ENCODE measurements around the gene AHRR. TPM values are rescaled to one million over a fixed set of nuclear protein-coding genes. Genes with fewer than 3 reads are reported as not detected.

AHRR gene
- total RNA-seq, 1 experiment from 2014 or later = 5.2 TPM

DNA sequence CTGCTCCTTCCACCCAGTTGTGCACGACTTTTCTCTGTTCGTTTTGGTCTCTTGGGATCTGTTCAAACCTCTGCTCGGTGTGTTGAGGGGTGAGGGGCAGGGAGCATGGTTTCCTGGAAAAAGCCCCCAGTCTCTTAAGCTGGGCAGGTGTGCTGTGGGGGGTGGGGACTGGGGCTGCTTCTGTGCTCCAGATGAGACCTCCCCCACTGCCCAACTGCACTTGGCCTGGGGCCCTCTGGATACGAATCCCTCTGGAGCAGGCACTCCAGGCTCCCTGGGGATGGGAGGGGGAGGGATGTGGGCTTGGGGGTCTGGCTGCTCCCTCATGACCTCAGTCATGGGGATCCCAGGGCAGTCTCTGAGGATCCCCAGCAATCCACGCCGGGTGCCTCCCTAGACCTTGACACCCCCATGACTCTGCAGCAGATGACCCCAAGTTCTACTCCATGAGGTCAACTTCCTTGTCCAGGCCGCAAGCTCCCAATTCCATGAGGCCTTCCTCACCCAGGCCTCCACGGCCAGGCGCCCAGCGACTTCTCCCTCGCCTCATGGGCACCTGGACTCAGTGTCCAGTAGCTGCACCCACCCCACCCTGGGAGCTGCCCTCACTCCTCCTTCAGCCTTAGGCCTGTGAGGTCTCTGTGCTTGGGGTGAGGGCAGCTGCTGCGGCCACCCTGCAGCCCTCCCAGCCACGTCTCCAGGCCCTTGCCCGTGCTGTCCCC, 5.9 kb upstream of the AHRR start:
- in situ Hi-C loops (cut with HindIII; ENCODE audit: low pct_unique_long_range_greater_than_20kb, low sequenced_read_pairs) = no loop called here

DNA sequence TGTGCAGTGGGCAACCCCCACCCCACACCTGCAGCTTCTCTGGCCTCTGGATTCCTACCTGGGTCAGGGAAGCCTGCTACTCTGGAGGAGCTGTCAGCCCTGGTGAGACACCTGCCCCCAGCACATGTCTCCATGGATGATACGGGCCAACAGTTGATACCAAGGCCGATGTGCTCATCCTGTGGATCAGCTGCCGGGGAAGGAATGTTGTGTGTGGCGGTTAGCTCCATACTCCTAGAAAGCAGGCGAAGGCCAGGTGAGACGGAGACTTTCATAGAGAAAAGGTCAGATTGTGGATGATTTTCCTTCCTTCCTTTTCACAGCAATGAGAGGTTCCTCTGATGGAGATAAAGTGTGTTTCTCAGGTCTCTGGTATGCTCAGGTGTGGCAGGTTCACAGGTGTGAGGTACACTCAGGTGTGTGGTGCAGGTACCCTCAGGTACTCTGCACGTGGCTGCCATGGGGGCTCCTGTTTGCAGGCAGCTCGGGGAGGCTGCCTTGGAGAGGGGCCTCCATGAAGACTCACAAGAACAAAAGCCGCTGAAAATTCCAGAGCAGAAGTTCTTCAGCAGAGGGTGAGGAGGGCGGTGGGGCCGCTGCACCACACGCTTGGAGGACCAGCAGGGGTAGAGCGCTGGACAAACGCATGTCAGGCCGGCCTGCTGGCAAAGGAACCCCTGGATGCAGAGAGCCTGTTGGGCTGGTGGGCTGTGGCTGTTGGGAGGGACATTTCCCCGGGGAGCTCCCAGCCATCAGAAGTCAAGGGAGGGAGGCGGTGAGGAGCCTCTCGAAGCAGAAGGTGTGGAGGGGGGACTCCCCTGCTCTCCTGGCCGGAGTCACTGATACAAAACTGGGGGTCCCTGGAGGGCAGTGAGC, 5.1 kb upstream of the AHRR start:
- DNase-seq (ENCODE audit: low read depth) = no peak
- in situ Hi-C loops (cut with HindIII; ENCODE audit: low pct_unique_long_range_greater_than_20kb, low sequenced_read_pairs) = no loop called here

More for the DNA sequence above, 5.9 kb upstream of the AHRR start:
- no peak for DNase-seq (ENCODE audit: low read depth)

DNA sequence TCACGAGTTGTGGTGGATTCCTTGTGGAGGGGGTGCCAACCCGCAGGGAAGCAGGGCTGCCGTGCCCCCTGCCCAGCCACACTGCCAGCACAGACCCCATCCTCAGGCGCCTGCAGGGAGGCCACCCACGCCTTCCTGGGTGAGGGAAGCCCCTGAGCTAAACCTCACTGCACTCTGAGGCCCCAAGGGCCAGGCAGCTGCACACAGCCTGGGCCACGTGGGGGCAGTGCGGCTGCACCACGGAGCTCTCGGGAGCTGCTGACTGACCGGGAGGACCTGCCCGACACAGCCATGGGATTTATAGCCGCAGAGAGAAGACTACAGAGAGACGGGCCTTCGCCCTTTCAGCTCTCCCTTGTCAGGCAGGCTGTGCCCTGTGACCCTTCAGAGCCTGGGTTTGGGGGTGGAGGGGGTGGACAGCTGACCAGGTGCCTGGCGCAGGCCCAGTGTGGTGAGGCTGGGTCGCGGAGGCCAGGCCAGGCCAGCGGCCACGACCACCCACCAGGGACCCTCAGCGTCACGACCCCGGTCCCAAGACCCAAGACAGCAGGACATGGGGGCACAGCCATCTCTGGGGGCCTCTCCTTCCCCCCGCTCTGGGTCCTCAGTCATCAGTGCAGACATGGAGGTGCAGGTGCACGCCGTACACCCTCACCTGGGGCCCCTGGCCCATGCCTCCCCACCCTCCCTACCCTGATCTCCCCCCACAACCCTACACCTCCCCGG, 4.3 kb upstream of the AHRR start:
- in situ Hi-C loops (cut with HindIII; ENCODE audit: low pct_unique_long_range_greater_than_20kb, low sequenced_read_pairs) = no loop called here
- peak; percentile 40 for DNase-seq (ENCODE audit: low read depth)

DNA sequence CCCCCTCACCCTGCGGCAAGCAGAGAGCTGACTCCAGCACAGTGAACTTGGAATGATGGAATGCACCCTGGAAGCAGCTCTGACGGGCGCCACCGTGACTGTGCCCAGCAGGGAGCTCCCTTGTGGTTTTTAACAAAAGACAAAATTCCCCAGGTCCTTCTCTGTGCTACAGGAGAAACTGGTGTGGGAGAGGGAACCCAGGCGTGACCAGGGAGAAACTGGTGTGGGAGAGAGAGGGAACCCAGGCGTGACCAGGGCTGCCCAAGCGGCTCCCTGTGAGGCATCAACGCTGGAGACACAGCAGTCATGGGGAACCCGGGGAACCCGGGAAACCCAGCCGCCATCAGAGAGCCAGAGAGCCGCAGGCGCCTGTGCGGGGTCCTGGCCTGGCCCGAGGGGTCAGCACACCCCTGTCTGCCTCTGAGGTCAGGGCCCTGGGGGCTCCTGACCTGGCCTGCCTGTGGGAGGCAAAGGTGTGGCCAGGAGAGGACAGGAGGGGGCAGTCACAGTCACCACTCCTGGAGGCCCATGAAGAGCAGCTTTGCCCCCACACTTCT, 3.1 kb upstream of the AHRR start:
- in situ Hi-C loops (cut with HindIII; ENCODE audit: low pct_unique_long_range_greater_than_20kb, low sequenced_read_pairs) = no loop called here

GRCh38 chr5:318931-319601, 2.4 kb upstream of the AHRR start:
- in situ Hi-C loops (cut with HindIII; ENCODE audit: low pct_unique_long_range_greater_than_20kb, low sequenced_read_pairs) = no loop called here

More for the DNA sequence above, 3.1 kb upstream of the AHRR start:
- DNase-seq (ENCODE audit: low read depth) = peak; percentile 86

GRCh38 chr5:320524-321229, 837 bp upstream of the AHRR start:
- in situ Hi-C loops (cut with HindIII; ENCODE audit: low pct_unique_long_range_greater_than_20kb, low sequenced_read_pairs) = no loop called here
- no peak for DNase-seq (ENCODE audit: low read depth)

More at GRCh38 chr5:318931-319601, 2.4 kb upstream of the AHRR start:
- DNase-seq (ENCODE audit: low read depth) = no peak

- no peak for DNase-seq (ENCODE audit: low read depth)
- in situ Hi-C loops (cut with HindIII; ENCODE audit: low pct_unique_long_range_greater_than_20kb, low sequenced_read_pairs) = no loop called here
Observed at GRCh38 chr5:321726-322251, 275 bp downstream of the AHRR start.

DNA sequence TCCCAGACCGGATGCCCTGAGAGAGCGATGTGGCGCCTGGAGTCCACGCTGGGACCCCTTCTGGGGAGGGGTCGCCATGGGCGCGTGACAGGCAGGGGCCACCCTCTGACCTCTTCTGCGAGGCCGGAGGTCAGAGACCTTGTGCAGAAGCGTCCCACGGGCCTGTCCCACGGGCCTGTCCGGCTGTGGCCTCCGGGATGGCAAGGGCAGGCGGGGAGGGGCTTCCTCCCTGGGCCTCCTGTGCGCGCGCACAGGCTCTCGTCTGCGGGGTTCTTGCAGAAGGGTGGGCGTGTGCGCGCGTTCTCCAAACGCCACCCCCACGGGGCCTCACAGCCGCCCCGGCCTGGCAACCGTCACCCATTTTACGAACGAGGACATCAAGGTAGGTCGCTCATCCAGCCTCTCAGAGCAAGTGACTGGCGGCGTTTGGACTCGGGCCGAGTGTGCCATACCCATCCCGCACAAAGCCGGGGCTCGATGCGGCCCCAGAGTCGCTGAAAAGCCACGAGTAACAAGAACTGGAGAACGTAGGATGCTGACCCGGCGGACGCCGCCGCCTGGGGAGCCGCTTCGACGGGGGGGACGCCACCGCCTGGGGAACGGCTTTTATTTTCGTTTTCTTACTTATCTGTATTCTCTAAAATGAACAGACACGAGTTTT, 897 bp downstream of the AHRR start:
- in situ Hi-C loops (cut with HindIII; ENCODE audit: low pct_unique_long_range_greater_than_20kb, low sequenced_read_pairs) = no loop called here
- DNase-seq (ENCODE audit: low read depth) = no peak

DNA sequence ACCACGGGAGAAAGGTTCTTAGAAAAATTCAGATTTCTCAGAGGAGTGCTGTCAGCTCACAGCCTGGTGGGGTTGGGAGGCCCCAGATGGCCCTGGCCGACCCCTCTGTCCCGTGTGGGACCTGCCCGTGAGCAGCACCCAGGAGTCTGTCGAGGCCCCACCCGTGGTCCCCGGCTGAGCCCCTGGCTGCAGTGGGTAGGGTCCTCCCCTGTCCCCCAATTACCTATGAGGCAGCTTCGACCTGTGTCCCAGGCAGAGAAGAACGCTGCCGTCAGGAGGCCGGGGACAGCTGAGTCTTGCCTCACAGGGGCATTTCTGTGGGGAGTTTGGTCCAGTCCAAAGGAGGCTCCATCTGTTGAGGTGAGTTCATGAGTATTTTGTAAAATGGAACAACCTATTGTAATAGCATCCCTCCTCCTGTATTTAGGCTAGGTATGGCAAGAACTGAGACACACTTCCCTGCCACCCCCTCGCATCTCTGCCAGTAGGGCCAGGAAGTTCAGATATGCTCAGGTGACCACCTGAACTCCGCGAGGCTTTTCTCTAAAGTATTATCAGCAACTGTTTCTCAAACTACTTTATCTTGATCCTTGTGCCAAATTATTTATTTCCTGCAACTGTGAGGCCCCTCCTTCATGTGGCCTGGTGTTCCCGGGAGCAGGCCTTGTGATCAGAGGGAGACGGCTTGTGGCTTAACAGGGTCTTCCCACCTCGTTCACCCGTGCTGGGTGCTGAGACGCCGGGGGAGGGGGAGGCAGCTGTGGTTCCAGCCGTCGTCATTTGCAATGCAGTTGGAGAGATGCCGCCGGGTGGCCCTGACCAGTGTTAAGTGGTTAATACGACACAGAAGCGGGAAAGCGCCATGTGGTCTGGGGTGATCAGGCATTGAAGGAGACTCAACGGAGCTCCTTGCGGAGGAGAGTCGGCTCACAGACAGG, 1.7 kb downstream of the AHRR start:
- in situ Hi-C loops (cut with HindIII; ENCODE audit: low pct_unique_long_range_greater_than_20kb, low sequenced_read_pairs) = no loop called here
- no peak for DNase-seq (ENCODE audit: low read depth)

GRCh38 chr5:324736-325612, 3.5 kb downstream of the AHRR start:
- in situ Hi-C loops (cut with HindIII; ENCODE audit: low pct_unique_long_range_greater_than_20kb, low sequenced_read_pairs) = no loop called here

GRCh38 chr5:326109-326508, 4.6 kb downstream of the AHRR start:
- DNase-seq (ENCODE audit: low read depth) = no peak
- in situ Hi-C loops (cut with HindIII; ENCODE audit: low pct_unique_long_range_greater_than_20kb, low sequenced_read_pairs) = no loop called here

More at GRCh38 chr5:324736-325612, 3.5 kb downstream of the AHRR start:
- DNase-seq (ENCODE audit: low read depth) = no peak

DNA sequence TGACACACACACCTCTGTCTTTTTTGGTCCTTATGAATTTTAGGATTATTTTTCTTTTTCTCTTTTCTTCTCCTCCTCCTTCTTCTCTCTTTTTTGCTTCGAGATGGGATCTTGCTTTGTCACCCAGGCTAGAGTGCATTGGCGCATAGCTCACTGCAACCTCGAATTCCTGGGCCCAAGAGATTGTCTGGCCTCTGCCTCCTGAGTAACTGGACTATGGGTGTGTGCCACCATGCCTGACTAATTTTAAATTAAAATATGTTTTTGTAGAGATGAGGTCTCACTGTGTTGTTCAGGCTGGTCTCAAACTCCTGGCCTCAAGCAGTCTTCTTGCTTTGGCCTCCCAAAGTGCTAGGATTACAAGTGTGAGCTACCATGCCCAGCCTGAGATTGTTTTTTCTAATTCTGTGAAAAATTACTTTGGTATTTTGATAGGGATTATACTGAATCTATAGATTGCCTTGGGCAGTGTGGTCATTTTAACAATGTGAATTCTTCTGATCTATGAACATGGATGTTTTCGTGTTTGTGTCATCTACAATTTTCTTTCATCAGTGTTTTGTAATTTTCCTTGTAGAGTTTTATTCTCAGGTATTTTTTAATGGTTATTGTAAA, 7.7 kb downstream of the AHRR start:
- in situ Hi-C loops (cut with HindIII; ENCODE audit: low pct_unique_long_range_greater_than_20kb, low sequenced_read_pairs) = no loop called here
- no peak for DNase-seq (ENCODE audit: low read depth)

DNA sequence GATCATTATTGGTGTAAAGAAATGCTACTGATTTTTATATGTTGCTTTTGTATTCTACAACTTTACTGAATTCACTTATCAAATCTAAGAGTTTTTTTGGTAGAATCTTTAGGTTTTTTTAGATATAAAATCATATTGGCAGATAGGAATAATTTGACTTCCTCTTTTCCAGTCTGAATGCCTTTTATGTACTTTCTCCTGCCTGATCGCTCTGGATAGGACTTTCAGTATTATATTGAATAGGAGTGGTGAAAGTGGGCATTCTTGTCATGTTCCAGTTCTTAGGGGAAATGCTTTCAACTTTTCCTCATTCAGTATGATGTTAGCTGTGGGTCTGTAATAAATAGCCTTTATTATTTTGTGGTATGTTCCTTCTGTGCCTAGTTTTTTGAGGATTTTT, 8.3 kb downstream of the AHRR start:
- in situ Hi-C loops (cut with HindIII; ENCODE audit: low pct_unique_long_range_greater_than_20kb, low sequenced_read_pairs) = no loop called here
- DNase-seq (ENCODE audit: low read depth) = no peak

DNA sequence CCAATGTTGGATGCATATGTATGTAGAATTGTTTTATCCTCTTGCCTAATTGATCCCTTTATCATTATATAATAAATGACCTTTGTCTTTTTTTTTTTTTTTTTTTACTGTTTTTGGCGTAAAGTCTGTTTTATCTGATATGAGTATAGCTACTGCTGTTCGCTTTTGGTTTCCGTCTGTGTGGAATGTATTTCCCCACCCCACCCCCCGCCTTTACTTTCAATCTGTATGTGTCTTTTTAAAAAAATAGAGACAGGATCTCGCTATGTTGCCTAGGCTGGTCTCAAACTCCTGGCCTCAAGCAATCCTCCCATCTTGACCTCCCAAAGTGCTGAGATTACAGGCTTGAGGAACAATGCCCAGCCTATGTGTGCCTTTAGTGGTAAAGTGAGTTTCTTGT, 11.3 kb downstream of the AHRR start:
- DNase-seq (ENCODE audit: low read depth) = no peak
- in situ Hi-C loops (cut with HindIII; ENCODE audit: low pct_unique_long_range_greater_than_20kb, low sequenced_read_pairs) = no loop called here

- in situ Hi-C loops (cut with HindIII; ENCODE audit: low pct_unique_long_range_greater_than_20kb, low sequenced_read_pairs) = no loop called here
- DNase-seq (ENCODE audit: low read depth) = no peak
Observed at GRCh38 chr5:333945-334344, 12.4 kb downstream of the AHRR start.

Measured in Caki2 (cell line).